Measurements from ENCODE around the gene RSRC2. TPM values are rescaled to one million over a fixed set of nuclear protein-coding genes. Genes with fewer than 3 reads are reported as not detected.

Gene RSRC2
- total RNA-seq, 1 experiment from 2014 or later = 64.9 TPM

DNA sequence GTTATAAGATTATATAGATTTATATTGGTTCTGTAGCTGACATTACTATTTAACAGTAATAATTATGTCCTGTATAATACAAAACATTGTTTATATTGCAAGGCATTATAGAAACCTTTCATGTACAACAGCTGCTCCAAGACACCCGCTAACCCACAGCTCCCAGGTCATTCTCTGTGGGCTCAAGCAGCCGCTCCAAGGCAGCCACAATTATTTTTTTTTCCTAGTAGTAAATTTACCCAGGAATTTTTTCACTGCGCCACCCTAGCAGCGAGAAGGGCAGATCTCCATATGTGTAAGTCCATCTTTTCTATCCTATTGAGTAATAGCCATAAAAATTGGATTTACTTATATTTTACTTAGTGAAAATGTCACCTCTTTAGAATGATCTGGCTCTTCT, 36.6 kb upstream of the RSRC2 start:
- Mint-ChIP-seq H3K9me3 (no peaks in the 10 kb centered on the region; a peak in 1 of 5 replicates), H3K36me3 (ENCODE audit: insufficient read depth in 1 of 3, low read depth in 3 of 3) (peaks cover 27 to 52% (median 44%) of the 10 kb centered on the region in 3 experiments; a peak in 6 of 7 replicates), H3K4me3 (no peak overlapping the region), H3K27me3 (ENCODE audit: low read depth) (no peaks in the 10 kb centered on the region), H3K27ac (no peak overlapping the region), H3K4me1 (no peaks in the 10 kb centered on the region)
- Histone ChIP-seq H4K8ac (replicated peaks; ENCODE audit: insufficient read length, low read depth, low read length) (no peak overlapping the region), H3K23me2 (ENCODE audit: insufficient read length, low read depth, low read length, poor library complexity, severe bottlenecking) (no peaks in the 10 kb centered on the region), H3K4ac (ENCODE audit: low read depth, low read length) (no peak overlapping the region), H3K9ac (ENCODE audit: extremely low read depth, insufficient read length, low read length) (no peak overlapping the region), H4K5ac (ENCODE audit: insufficient read length, low read depth, low read length) (no peak overlapping the region), H2AFZ (ENCODE audit: low read length) (no peak overlapping the region), H3K9me3 (ENCODE audit: control insufficient read depth, low read depth, low read length) (no peaks in the 10 kb centered on the region), H3K79me2 (ENCODE audit: insufficient read depth, low read length) (no peaks in the 10 kb centered on the region), H2BK12ac (ENCODE audit: insufficient read length, low read depth, low read length) (no peak overlapping the region), H3K56ac (ENCODE audit: insufficient read length, low read depth, low read length) (no peak overlapping the region), H3K18ac (ENCODE audit: insufficient read length, low read depth, low read length) (no peak overlapping the region), H3K4me1 (ENCODE audit: insufficient read depth, low read length) (no peaks in the 10 kb centered on the region), H2AK5ac (ENCODE audit: insufficient read length, low read length) (no peak overlapping the region), H3K14ac (ENCODE audit: insufficient read depth, low read length) (no peak overlapping the region), H3T11ph (ENCODE audit: low read length) (no peak overlapping the region), H2BK20ac (ENCODE audit: low read depth, low read length, poor library complexity, severe bottlenecking) (no peak overlapping the region), H3K79me1 (ENCODE audit: insufficient read depth, low read depth, low read length, poor library complexity, severe bottlenecking) (no peaks in the 10 kb centered on the region), H4K20me1 (ENCODE audit: control insufficient read depth, insufficient read depth, insufficient read length) (no peaks in the 10 kb centered on the region), H2BK5ac (ENCODE audit: insufficient read length, low read length) (no peak overlapping the region), H3K27me3 (ENCODE audit: insufficient read depth, low read length) (no peaks in the 10 kb centered on the region), H3K23ac (ENCODE audit: insufficient read length, low read depth, low read length) (no peak overlapping the region), H3K27ac (ENCODE audit: insufficient read length, low read depth, low read length) (no peak overlapping the region), H3K4me2 (ENCODE audit: insufficient read depth, insufficient read length, low read length) (no peak overlapping the region), H2BK15ac (ENCODE audit: low read depth, low read length) (no peak overlapping the region), H2BK120ac (ENCODE audit: low read depth, low read length, poor library complexity, severe bottlenecking) (no peak overlapping the region), H4K91ac (ENCODE audit: insufficient read length, low read depth, low read length) (no peak overlapping the region)
- no peak for TF ChIP-seq CTCF (conservative IDR thresholded peaks at IDR 0.05)
- no CpG with 5 or more reads among the region's 4 CpGs for WGBS (ENCODE audit: extremely low coverage, insufficient read length, low lambda C conversion rate)
- no peak for DNase-seq
